GM19238 (cell line): Measurements from ENCODE around the gene GFRAL.

Experiments used
- DNase-seq: peaks from one replicate; pipeline ENCODE4 v3.0.0; 2011; ENCODE audit warnings: low spot score; ENCODE audit not compliant: insufficient read length

GFRAL gene

GRCh38 chr6:55433446-55434130 is 106.3 kb downstream of the GFRAL start:
- DNase-seq = no peak

GRCh38 chr6:55437141-55437540 is 109.9 kb downstream of the GFRAL start:
- no peak for DNase-seq

GRCh38 chr6:55438203-55438602 is 110.9 kb downstream of the GFRAL start:
- DNase-seq = no peak

GRCh38 chr6:55443238-55444134 is 116.2 kb downstream of the GFRAL start:
- no peak for DNase-seq

GRCh38 chr6:55445648-55446204 is 118.5 kb downstream of the GFRAL start:
- DNase-seq = no peak

GRCh38 chr6:55447891-55448290 is 120.6 kb downstream of the GFRAL start:
- DNase-seq = no peak

GRCh38 chr6:55448451-55448850 is 121.2 kb downstream of the GFRAL start:
- no peak for DNase-seq

- no peak for DNase-seq
Measured at GRCh38 chr6:55449225-55449624, 122.0 kb downstream of the GFRAL start.

GRCh38 chr6:55450005-55450404 is 122.7 kb downstream of the GFRAL start:
- DNase-seq = no peak
